HepG2 (cell line): ENCODE measurements around the gene RNF14. TPM values are rescaled to one million over a fixed set of nuclear protein-coding genes. Genes with fewer than 3 reads are reported as not detected.

Experiments used
- BORCS8-MEF2B ChIP-seq: sonication (generic); formaldehyde crosslinking; IDR thresholded peaks from 2 replicates; pipeline ENCODE4 v1.8.0; 2022; ENCODE audit warnings: mild to moderate bottlenecking, missing genetic modification reagents
- EP300 ChIP-seq, 3 experiments: sonication (generic) in 1 of 3; formaldehyde crosslinking in 1 of 3; IDR thresholded peaks; 2 replicates each; pipeline versions ENCODE4 v1.5.1 to v1.6.1; 2011 to 2020; ENCODE audit warnings: low read depth in 2 of 3, low read length in 2 of 3, borderline replicate concordance in 1 of 3, improper control_type of control experiment in 1 of 3, mild to moderate bottlenecking in 1 of 3, missing genetic modification reagents in 1 of 3, moderate library complexity in 1 of 3
- FOXM1 ChIP-seq: sonication (generic); formaldehyde crosslinking; IDR thresholded peaks from 2 replicates; pipeline ENCODE4 v1.5.0; 2020; ENCODE audit warnings: missing genetic modification reagents
- HHEX ChIP-seq: IDR thresholded peaks from 2 replicates; pipeline ENCODE4 v1.6.1; 2016; ENCODE audit warnings: control low read depth
- KDM5A ChIP-seq: fragments of 200-600 bp; sonication (generic); IDR thresholded peaks from 2 replicates; pipeline ENCODE4 v1.7.0; 2018; ENCODE audit warnings: antibody characterized with exemption, mild to moderate bottlenecking, low read length, borderline replicate concordance
- SOX5 ChIP-seq: IDR thresholded peaks from 2 replicates; pipeline ENCODE4 v1.6.1; 2016; ENCODE audit warnings: borderline replicate concordance
- SP140L ChIP-seq: sonication (generic); formaldehyde crosslinking; IDR thresholded peaks from 2 replicates; pipeline ENCODE4 v1.4.0; 2020; ENCODE audit warnings: missing genetic modification reagents, borderline replicate concordance
- TEAD3 ChIP-seq: optimal IDR thresholded peaks from 2 replicates; pipeline ENCODE3; 2016; ENCODE audit warnings: borderline replicate concordance
- ZKSCAN8 ChIP-seq: IDR thresholded peaks from 2 replicates; pipeline ENCODE4 v1.6.1; 2016; ENCODE audit warnings: borderline replicate concordance, missing genetic modification reagents, missing compliant biosample characterization
- ZNF3 ChIP-seq: IDR thresholded peaks from 2 replicates; pipeline ENCODE4 v1.7.0; 2017; ENCODE audit warnings: inconsistent platforms
- ZNF558 ChIP-seq: sonication (generic); formaldehyde crosslinking; IDR thresholded peaks from 2 replicates; pipeline ENCODE4 v1.9.0; 2022; ENCODE audit warnings: mild to moderate bottlenecking, missing genetic modification reagents, borderline replicate concordance
- ZNF562 ChIP-seq: sonication (generic); formaldehyde crosslinking; IDR thresholded peaks from 2 replicates; pipeline ENCODE4 v1.8.0; 2022; ENCODE audit warnings: missing genetic modification reagents, borderline replicate concordance
- ZNF644 ChIP-seq: IDR thresholded peaks from 2 replicates; pipeline ENCODE4 v1.6.1; 2016; ENCODE audit warnings: low read depth
- polyA plus RNA-seq, 8 experiments: library from polyadenylated mRNA; depleted of rRNA in 3 of 8; stranded (reverse) in 7 of 8; unstranded in 1 of 8; fragments of >200 nt; fragmentation: Illumina TruSeq in 4 of 8; extraction: Trizol in 4 of 8; gene quantifications; 2 replicates each; pipeline versions ENCODE4 v1.2.1 to v1.2.3, GENCODE V29; 2011 to 2016; ENCODE audit warnings: low read depth in 4 of 8, missing spikeins in 1 of 8, mixed read lengths in 1 of 8; ENCODE audit not compliant: insufficient read depth in 1 of 8
- total RNA-seq, 5 experiments: library from RNA; depleted of rRNA; stranded (reverse); fragments of >200 nt; fragmentation: Illumina TruSeq; extraction: Trizol; gene quantifications; 2 replicates each; pipeline ENCODE4 v1.2.3, GENCODE V29; 2016; ENCODE audit warnings: low read depth in 1 of 5
- TF ChIP-seq, protein P1 (sequence below): IDR thresholded peaks from 2 replicates; pipeline ENCODE4 v1.4.0; 2020; ENCODE audit warnings: mild to moderate bottlenecking, missing genetic modification reagents
- TF ChIP-seq, protein P2 (sequence below): sonication (generic); formaldehyde crosslinking; IDR thresholded peaks from 2 replicates; pipeline ENCODE4 v1.4.0; 2020; ENCODE audit warnings: missing genetic modification reagents
- TF ChIP-seq, protein P3 (sequence below): sonication (generic); formaldehyde crosslinking; IDR thresholded peaks from 2 replicates; pipeline ENCODE4 v1.5.0; 2020; ENCODE audit warnings: mild to moderate bottlenecking, missing genetic modification reagents
- TF ChIP-seq, protein P4 (sequence below): sonication (generic); formaldehyde crosslinking; IDR thresholded peaks from 2 replicates; pipeline ENCODE4 v1.5.1; 2020; ENCODE audit warnings: mild to moderate bottlenecking, missing genetic modification reagents, moderate library complexity

Gene RNF14
- total and polyA plus RNA-seq, 2 of the 13 experiments (the other 11 are each of a cell fraction or from before 2014, with no cell fraction given) = 11.3 to 28.1 TPM

DNA sequence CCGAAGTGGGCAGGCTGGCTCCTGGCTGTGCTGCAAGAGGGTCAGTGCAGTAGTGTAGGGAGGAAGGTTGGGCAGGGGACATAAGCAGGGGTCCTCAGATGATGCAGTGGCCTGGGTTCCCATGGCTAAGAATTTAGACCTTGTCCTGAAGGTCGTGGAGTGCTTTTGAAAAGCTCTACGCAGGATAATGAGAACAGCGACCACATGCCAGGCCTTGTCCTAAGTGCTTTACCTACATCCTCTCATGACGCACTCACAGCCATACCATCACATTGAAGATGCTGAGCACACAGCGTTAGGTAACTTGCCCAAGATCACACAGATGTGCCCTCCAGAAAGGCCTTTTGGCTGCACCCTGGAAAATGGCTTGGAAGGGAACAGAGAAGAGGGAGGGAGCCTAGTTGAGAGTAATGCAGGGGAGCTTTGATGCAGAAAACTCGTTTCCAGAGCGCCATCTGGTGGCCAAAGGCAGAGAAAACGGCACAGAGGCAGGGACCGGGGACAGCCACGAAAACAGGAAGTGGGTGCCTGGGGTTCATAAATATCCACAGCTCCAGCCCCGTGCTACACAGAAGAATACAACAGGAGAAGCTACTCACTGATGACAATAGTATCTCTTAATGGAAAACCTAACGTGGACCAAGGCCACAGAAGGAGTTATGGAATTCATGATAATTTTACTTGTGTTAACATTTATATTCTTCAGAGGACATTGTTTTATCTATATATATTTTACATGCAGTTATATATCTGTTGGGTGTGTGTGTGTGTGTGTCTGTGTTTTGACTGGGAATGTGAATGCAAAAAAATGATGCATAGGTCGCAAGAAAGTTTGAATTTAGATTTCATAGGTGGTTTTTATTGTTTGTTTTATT, 8.2 kb upstream of the RNF14 start (continued):
- TF ChIP-seq, protein P1, sequence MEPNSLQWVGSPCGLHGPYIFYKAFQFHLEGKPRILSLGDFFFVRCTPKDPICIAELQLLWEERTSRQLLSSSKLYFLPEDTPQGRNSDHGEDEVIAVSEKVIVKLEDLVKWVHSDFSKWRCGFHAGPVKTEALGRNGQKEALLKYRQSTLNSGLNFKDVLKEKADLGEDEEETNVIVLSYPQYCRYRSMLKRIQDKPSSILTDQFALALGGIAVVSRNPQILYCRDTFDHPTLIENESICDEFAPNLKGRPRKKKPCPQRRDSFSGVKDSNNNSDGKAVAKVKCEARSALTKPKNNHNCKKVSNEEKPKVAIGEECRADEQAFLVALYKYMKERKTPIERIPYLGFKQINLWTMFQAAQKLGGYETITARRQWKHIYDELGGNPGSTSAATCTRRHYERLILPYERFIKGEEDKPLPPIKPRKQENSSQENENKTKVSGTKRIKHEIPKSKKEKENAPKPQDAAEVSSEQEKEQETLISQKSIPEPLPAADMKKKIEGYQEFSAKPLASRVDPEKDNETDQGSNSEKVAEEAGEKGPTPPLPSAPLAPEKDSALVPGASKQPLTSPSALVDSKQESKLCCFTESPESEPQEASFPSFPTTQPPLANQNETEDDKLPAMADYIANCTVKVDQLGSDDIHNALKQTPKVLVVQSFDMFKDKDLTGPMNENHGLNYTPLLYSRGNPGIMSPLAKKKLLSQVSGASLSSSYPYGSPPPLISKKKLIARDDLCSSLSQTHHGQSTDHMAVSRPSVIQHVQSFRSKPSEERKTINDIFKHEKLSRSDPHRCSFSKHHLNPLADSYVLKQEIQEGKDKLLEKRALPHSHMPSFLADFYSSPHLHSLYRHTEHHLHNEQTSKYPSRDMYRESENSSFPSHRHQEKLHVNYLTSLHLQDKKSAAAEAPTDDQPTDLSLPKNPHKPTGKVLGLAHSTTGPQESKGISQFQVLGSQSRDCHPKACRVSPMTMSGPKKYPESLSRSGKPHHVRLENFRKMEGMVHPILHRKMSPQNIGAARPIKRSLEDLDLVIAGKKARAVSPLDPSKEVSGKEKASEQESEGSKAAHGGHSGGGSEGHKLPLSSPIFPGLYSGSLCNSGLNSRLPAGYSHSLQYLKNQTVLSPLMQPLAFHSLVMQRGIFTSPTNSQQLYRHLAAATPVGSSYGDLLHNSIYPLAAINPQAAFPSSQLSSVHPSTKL (CRISPR knock-in tag) = 0 out of 2 replicates have a peak, but pooled peaks have one; percentile 17
- TF ChIP-seq ZNF562 (CRISPR knock-in tag) = no peak
- no peak for TF ChIP-seq FOXM1 (CRISPR knock-in tag)
- peak; percentile 51; the same call in 1 of the 2 replicates for TF ChIP-seq BORCS8-MEF2B
- TF ChIP-seq, protein P2, sequence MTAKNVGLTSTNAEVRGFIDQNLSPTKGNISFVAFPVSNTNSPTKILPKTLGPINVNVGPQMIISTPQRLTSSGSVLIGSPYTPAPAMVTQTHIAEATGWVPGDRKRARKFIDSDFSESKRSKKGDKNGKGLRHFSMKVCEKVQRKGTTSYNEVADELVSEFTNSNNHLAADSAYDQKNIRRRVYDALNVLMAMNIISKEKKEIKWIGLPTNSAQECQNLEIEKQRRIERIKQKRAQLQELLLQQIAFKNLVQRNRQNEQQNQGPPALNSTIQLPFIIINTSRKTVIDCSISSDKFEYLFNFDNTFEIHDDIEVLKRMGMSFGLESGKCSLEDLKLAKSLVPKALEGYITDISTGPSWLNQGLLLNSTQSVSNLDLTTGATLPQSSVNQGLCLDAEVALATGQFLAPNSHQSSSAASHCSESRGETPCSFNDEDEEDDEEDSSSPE = no peak
- TF ChIP-seq, protein P3, sequence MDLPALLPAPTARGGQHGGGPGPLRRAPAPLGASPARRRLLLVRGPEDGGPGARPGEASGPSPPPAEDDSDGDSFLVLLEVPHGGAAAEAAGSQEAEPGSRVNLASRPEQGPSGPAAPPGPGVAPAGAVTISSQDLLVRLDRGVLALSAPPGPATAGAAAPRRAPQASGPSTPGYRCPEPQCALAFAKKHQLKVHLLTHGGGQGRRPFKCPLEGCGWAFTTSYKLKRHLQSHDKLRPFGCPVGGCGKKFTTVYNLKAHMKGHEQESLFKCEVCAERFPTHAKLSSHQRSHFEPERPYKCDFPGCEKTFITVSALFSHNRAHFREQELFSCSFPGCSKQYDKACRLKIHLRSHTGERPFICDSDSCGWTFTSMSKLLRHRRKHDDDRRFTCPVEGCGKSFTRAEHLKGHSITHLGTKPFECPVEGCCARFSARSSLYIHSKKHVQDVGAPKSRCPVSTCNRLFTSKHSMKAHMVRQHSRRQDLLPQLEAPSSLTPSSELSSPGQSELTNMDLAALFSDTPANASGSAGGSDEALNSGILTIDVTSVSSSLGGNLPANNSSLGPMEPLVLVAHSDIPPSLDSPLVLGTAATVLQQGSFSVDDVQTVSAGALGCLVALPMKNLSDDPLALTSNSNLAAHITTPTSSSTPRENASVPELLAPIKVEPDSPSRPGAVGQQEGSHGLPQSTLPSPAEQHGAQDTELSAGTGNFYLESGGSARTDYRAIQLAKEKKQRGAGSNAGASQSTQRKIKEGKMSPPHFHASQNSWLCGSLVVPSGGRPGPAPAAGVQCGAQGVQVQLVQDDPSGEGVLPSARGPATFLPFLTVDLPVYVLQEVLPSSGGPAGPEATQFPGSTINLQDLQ (CRISPR knock-in tag) = no peak
- no peak for TF ChIP-seq HHEX
- TF ChIP-seq EP300 (IDR thresholded peaks at IDR 0.05; ENCODE audit: low read depth in 2 of 2, low read length in 2 of 2) = no peak
- TF ChIP-seq EP300 (CRISPR knock-in tag; IDR thresholded peaks at IDR 0.05; ENCODE audit: borderline replicate concordance) = no peak
- TF ChIP-seq ZNF3 (CRISPR knock-in tag) = no peak
- TF ChIP-seq TEAD3 = no peak
- TF ChIP-seq ZNF644 = no peak
- no peak for TF ChIP-seq SP140L (CRISPR knock-in tag)
- TF ChIP-seq ZNF558 (CRISPR knock-in tag) = no peak
- no peak for TF ChIP-seq KDM5A
- no peak for TF ChIP-seq ZKSCAN8 (CRISPR knock-in tag)
- TF ChIP-seq, protein P4, sequence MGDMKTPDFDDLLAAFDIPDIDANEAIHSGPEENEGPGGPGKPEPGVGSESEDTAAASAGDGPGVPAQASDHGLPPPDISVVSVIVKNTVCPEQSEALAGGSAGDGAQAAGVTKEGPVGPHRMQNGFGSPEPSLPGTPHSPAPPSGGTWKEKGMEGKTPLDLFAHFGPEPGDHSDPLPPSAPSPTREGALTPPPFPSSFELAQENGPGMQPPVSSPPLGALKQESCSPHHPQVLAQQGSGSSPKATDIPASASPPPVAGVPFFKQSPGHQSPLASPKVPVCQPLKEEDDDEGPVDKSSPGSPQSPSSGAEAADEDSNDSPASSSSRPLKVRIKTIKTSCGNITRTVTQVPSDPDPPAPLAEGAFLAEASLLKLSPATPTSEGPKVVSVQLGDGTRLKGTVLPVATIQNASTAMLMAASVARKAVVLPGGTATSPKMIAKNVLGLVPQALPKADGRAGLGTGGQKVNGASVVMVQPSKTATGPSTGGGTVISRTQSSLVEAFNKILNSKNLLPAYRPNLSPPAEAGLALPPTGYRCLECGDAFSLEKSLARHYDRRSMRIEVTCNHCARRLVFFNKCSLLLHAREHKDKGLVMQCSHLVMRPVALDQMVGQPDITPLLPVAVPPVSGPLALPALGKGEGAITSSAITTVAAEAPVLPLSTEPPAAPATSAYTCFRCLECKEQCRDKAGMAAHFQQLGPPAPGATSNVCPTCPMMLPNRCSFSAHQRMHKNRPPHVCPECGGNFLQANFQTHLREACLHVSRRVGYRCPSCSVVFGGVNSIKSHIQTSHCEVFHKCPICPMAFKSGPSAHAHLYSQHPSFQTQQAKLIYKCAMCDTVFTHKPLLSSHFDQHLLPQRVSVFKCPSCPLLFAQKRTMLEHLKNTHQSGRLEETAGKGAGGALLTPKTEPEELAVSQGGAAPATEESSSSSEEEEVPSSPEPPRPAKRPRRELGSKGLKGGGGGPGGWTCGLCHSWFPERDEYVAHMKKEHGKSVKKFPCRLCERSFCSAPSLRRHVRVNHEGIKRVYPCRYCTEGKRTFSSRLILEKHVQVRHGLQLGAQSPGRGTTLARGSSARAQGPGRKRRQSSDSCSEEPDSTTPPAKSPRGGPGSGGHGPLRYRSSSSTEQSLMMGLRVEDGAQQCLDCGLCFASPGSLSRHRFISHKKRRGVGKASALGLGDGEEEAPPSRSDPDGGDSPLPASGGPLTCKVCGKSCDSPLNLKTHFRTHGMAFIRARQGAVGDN (CRISPR knock-in tag) = 0 out of 2 replicates have a peak, but pooled peaks have one; percentile 3
- TF ChIP-seq SOX5 (CRISPR knock-in tag) = no peak
